Dermis lymphatic vessel endothelial cell (primary cell): ENCODE results near the gene TMEM39A. TPM values are rescaled to one million over a fixed set of nuclear protein-coding genes. Genes with fewer than 3 reads are reported as not detected.

Experiments
- total RNA-seq: library from RNA; depleted of rRNA; stranded (reverse); fragments of >200 nt; gene quantifications from 2 replicates; pipeline ENCODE4 v1.2.1, GENCODE V29; 2014

TMEM39A gene
- 27.5 and 28.1 TPM in 2 replicates for total RNA-seq

GRCh38 chr3:119463171-119464169, at the start of gene TMEM39A:
TSS of gene TMEM39A (minus strand) at chr3:119463615. CDS start at chr3:119462074, 1,541 bp downstream.

GRCh38 chr3:119498186-119499011, 35.0 kb upstream of the TMEM39A start, which contains the start of gene TIMMDC1:
TSS of gene TIMMDC1 (plus strand) at chr3:119498547. CDS start at chr3:119498734, 187 bp downstream.

Other genes starting within 250 kb of the TMEM39A start
- gene B4GALT4, start 222.7 kb downstream of the TMEM39A start, total RNA-seq: 4.0 and 4.8 TPM in 2 replicates
- 23.4 and 30.4 TPM in 2 replicates for gene ARHGAP31, start 169.2 kb downstream of the TMEM39A start, total RNA-seq
- 16.2 and 16.3 TPM in 2 replicates for gene POGLUT1, start 5.3 kb upstream of the TMEM39A start, total RNA-seq
- 31.7 and 40.0 TPM in 2 replicates for gene TIMMDC1, start 34.9 kb upstream of the TMEM39A start, total RNA-seq
- gene CD80, start 96.0 kb upstream of the TMEM39A start, total RNA-seq: under 0.01 TPM in 1 of 2 replicates, not detected in the other
- 7.5 and 11.8 TPM in 2 replicates for gene ADPRH, start 115.9 kb upstream of the TMEM39A start, total RNA-seq
- gene PLA1A, start 134.3 kb upstream of the TMEM39A start, total RNA-seq: 2.8 and 7.3 TPM in 2 replicates
- gene POPDC2, start 197.0 kb upstream of the TMEM39A start, total RNA-seq: 0.17 and 0.33 TPM in 2 replicates
- 19.8 and 29.8 TPM in 2 replicates for gene COX17, start 213.8 kb upstream of the TMEM39A start, total RNA-seq
- gene CFAP91, start 239.4 kb upstream of the TMEM39A start, total RNA-seq: not detected in 2 replicates